GM12801 (cell line): Measurements from ENCODE around the gene TRIM2.

Source experiments
- CTCF ChIP-seq: IDR thresholded peaks from one replicate; pipeline ENCODE4 v1.5.1; 2011; ENCODE audit warnings: control low read depth; ENCODE audit not compliant: insufficient read length; ENCODE audit errors: extremely low read depth

Gene TRIM2

GRCh38 chr4:153204247-153204671 is at the start of gene TRIM2:
TSS of gene TRIM2 (plus strand) at chr4:153204443. CDS start at chr4:153204531, 88 bp downstream.
- TF ChIP-seq CTCF = no peak

GRCh38 chr4:153155686-153156085 is 48.6 kb upstream of the TRIM2 start:
- no peak for TF ChIP-seq CTCF

- TF ChIP-seq CTCF = no peak
Measured at GRCh38 chr4:153156263-153156662, 48.0 kb upstream of the TRIM2 start.

GRCh38 chr4:153156721-153157120 is 47.5 kb upstream of the TRIM2 start:
- no peak for TF ChIP-seq CTCF

GRCh38 chr4:153159016-153159415 is 45.2 kb upstream of the TRIM2 start:
- TF ChIP-seq CTCF = no peak

- no peak for TF ChIP-seq CTCF
Measured at GRCh38 chr4:153159728-153160221, 44.5 kb upstream of the TRIM2 start.

- no peak for TF ChIP-seq CTCF
Measured at GRCh38 chr4:153160821-153161220, 43.4 kb upstream of the TRIM2 start.
